NB4 (cell line): ENCODE data around the gene AFAP1L1.

Experiments used
- MYC ChIP-seq: IDR thresholded peaks from 2 replicates; pipeline ENCODE4 v1.6.1; 2011; ENCODE audit warnings: low read depth, low read length
- TF ChIP-seq, protein P1 (sequence below): IDR thresholded peaks from one replicate; pipeline ENCODE4 v1.5.1; 2012; ENCODE audit warnings: low read depth, low read length

DNA sequence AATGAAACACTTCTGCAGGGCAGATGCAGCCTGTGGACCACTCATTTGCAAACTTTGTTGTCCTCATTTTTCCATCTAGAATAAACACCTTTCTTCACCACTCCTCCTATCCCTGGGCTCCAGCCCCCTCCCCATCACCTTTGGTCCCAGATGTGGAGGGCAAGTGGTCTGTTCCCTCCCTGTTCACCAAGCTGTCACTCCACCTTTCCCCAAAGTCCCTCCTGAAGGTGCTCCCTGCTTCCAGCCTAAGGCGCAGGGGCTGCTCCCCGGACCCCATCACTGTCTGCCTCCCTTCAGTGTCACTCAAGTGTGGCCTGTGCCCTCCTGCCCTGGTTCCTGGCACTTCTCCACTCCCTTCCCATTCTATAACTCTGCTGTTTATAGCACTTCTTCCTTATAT is 93.1 kb downstream of the AFAP1L1 start:
- TF ChIP-seq, protein P1, sequence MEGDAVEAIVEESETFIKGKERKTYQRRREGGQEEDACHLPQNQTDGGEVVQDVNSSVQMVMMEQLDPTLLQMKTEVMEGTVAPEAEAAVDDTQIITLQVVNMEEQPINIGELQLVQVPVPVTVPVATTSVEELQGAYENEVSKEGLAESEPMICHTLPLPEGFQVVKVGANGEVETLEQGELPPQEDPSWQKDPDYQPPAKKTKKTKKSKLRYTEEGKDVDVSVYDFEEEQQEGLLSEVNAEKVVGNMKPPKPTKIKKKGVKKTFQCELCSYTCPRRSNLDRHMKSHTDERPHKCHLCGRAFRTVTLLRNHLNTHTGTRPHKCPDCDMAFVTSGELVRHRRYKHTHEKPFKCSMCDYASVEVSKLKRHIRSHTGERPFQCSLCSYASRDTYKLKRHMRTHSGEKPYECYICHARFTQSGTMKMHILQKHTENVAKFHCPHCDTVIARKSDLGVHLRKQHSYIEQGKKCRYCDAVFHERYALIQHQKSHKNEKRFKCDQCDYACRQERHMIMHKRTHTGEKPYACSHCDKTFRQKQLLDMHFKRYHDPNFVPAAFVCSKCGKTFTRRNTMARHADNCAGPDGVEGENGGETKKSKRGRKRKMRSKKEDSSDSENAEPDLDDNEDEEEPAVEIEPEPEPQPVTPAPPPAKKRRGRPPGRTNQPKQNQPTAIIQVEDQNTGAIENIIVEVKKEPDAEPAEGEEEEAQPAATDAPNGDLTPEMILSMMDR = no peak
- TF ChIP-seq MYC = no peak
